ENCODE data around the gene RHOJ.
"Not testable (repeated sequence)": the region's sequence is repeated elsewhere in the genome, so short reads cannot be mapped to it uniquely, and the experiment has no call there.

RHOJ gene

DNA sequence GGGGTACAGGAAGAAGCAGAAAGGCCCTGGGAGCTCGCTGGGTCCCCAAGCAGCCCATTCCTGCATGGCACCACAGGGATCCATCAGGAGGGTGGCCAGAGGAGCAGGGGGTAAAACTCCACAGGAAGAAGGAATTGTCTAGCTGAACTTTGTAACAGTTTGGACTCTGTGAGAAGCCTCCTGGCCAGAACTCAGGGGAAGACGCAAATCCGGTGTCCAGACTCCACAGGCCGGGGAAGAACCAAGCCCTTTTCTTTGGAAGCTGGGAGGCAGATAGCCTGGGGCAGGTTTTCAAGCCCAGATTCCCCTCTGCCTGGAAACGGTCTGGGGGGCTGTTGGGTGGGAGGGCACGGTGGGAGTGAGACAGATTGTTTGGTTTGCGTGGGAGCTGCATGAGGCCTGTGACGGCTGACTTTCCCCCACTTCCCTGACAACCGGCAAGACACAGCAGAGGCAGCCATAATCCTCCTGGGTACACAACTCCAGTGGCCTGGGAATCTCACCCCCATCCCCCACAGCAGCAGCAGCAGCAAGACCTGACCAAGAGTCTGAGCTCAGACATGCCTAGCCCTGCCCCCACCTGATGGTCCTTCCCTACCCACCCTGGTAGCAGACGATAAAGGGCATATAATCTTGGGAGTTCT lies 97.8 kb downstream of the RHOJ start:
- TF ChIP-seq, protein P1, sequence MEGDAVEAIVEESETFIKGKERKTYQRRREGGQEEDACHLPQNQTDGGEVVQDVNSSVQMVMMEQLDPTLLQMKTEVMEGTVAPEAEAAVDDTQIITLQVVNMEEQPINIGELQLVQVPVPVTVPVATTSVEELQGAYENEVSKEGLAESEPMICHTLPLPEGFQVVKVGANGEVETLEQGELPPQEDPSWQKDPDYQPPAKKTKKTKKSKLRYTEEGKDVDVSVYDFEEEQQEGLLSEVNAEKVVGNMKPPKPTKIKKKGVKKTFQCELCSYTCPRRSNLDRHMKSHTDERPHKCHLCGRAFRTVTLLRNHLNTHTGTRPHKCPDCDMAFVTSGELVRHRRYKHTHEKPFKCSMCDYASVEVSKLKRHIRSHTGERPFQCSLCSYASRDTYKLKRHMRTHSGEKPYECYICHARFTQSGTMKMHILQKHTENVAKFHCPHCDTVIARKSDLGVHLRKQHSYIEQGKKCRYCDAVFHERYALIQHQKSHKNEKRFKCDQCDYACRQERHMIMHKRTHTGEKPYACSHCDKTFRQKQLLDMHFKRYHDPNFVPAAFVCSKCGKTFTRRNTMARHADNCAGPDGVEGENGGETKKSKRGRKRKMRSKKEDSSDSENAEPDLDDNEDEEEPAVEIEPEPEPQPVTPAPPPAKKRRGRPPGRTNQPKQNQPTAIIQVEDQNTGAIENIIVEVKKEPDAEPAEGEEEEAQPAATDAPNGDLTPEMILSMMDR (conservative IDR thresholded peaks at IDR 0.05) = no peak
- H3K27ac ChIP-seq = no peak overlapping the region

DNA sequence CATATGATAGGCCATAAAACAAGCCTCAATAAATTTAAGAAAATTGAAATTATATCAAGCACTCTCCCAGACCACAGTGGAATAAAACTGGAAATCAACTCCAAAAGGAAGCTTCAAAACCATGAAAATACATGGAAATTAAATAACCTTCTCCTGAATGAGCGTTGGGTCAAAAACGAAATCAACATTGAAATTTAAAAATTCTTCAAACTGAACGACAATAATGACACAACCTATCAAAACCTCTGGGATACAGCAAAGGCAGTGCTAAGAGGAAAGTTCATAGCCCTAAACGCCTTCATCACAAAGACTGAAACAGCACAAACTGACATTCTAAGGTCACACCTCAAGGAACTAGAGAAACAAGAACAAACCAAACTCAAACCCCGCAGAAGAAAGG lies 100.2 kb downstream of the RHOJ start:
- H3K27ac ChIP-seq = not testable (repeated sequence)

DNA sequence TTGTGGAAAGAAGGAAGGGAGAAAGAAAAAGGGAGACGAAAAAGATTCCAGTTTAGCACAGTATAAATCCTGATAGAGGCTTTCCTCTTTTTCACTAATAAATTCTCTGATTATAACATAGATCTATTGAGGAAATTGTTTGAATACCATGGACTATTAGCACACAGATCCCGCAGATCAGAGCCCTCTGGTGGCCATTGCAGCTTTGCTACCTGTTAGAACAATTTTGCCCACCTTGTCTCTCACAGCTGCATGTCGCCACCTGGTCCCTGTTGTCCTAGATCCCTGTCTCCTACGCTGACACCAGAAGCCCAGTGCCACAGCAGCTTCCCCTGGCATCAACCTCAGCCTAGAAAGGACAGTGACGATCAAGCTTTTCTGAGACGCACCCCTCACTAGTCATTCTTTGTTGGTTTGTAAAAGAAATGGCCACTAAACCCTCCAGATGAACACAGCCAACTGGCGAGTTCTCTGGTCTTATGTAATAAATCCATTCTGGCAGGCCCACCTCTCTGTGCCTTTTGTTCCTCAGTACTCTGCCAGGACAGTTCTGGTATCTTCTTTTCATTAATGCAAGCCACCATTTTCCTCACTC lies 104.6 kb downstream of the RHOJ start:
- no peak overlapping the region for H3K27ac ChIP-seq
- TF ChIP-seq, protein P1 (conservative IDR thresholded peaks at IDR 0.05) = peak; percentile 86

DNA sequence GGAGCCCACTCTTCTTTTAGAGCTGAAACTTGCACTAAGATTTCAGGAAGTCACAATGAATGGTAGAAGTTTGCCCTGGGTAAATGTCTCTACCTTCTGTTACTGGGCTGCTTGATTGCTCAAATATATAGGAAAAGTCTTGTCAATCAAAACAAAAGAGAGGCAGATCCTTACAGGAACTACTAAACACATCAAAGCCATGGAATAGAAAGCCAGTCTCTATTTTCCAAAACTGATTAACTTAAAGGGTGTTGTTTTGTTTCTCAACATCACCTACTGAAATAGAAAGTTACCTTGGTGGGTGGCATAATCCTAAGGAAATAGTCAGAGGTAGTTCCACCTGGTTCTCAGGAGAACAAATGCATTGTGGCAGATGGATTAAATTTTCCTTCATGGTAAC lies 114.6 kb downstream of the RHOJ start, which contains the start of gene GPHB5:
Gene GPHB5 (minus strand): TSS at position 101 of the 400 bp plus-strand sequence. CDS start 1,086 bp downstream, outside the sequence.
- no peak within 1 kb of the TSS for H3K27ac ChIP-seq
- TF ChIP-seq, protein P1 (conservative IDR thresholded peaks at IDR 0.05) = no peak

DNA sequence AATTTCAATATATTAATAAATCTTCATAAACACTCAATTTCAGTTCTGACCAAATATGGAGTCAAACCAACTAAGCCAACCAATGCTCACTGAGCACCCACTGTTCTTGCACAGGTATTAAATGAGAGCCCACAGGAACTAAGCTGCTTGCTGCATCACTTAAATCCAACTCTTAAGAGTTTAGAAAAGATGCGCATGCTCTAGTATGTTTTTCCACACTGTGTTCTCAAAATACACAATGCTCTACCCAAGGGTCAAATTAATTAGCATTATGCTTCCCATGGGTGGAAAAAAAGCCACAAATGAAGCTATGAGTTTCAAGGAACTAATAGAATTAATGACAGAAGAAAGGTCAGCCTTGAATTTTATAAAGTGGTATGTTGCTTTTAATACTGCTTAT lies 118.2 kb downstream of the RHOJ start:
- TF ChIP-seq, protein P1 (conservative IDR thresholded peaks at IDR 0.05) = no peak
- H3K27ac ChIP-seq = no peak overlapping the region

DNA sequence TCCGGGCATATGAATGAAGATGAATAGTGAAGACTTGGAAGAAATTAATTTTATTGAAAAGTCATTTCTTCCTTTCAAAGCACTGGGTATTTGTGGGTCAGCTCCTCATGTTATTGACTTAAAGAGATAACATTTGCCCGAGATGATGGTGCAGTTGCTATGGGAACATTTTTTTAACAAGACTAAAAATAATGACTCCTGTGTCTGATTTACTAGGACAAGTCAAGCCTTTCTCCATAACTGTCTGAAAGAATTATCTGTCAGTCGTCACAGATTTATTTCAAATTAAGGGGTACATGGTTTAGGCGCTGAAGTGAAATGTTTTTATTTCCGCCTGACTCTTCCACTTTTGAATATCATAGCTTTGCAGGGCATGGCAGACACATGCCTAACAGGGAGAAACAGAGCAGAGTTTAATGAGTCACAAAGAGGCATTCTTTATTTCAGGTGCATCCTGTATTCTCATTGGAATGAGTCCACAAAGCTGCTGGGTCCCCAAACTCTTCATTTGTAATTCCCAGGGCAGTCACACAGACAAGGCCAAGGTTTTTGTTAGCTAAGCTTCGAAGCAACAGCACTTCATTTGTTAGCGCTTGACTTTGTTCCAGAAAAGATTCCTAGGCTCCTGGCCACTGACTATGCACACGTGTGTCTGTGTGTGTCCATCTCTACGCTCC lies 118.8 kb downstream of the RHOJ start:
- TF ChIP-seq, protein P1 (conservative IDR thresholded peaks at IDR 0.05) = no peak
- H3K27ac ChIP-seq = no peak overlapping the region

DNA sequence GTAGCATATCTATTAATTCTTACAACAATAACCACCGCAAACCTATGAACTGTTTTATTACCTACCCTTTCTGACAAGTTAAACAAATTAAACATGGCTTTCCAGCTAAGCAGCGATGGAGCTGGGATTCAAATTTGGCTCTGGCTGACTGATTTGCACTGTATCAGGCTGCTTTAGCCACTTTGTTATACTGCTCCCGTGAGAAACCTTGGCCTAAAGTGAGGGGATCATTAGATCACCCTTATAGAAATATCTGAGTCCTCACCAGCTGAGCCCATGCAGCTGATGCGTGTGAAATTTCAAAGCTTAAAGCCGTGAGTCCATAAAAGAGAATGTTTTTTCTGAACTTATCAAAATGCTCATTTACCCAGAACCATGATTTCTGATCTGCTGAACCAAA lies 122.6 kb downstream of the RHOJ start:
- TF ChIP-seq, protein P1 (conservative IDR thresholded peaks at IDR 0.05) = no peak
- H3K27ac ChIP-seq = no peak overlapping the region
